ENCODE measurements around the gene PAPPA. TPM values are rescaled to one million over a fixed set of nuclear protein-coding genes. Genes with fewer than 3 reads are reported as not detected.

The PAPPA gene
- total RNA-seq, 2 donors from 2014 or later, result 0.37 to 0.52 TPM

GRCh38 chr9:116207371-116208111 is 54.0 kb downstream of the PAPPA start:
- no peak overlapping the region for H3K27ac Mint-ChIP-seq
- no peaks in the 10 kb centered on the region for H3K4me1 Mint-ChIP-seq
- no peaks in the 10 kb centered on the region for H3K27me3 Mint-ChIP-seq
- H3K9me3 ChIP-seq (ENCODE audit: control insufficient read depth, low read length, poor library complexity, severe bottlenecking), result no peaks in the 10 kb centered on the region
- H3K4me3 Mint-ChIP-seq, result no peak overlapping the region
- DNase-seq, result no peak
- H3K36me3 Mint-ChIP-seq (ENCODE audit: low read depth), result no peaks in the 10 kb centered on the region
- ATAC-seq, result no peak

- ATAC-seq, result no peak
- no peak for DNase-seq
- Mint-ChIP-seq H3K27ac (no peak overlapping the region), H3K36me3 (ENCODE audit: low read depth) (no peaks in the 10 kb centered on the region), H3K4me1 (no peaks in the 10 kb centered on the region), H3K4me3 (no peak overlapping the region), H3K27me3 (no peaks in the 10 kb centered on the region)
- H3K9me3 ChIP-seq (ENCODE audit: control insufficient read depth, low read length, poor library complexity, severe bottlenecking), result no peaks in the 10 kb centered on the region
These were observed 55.0 kb downstream of the PAPPA start for GRCh38 chr9:116208417-116209232.

- DNase-seq, result no peak
- no peak overlapping the region for H3K27ac Mint-ChIP-seq
These were observed 56.0 kb downstream of the PAPPA start for GRCh38 chr9:116209414-116210116.

GRCh38 chr9:116212986-116213692 is 59.5 kb downstream of the PAPPA start:
- Mint-ChIP-seq H3K27ac (no peak overlapping the region), H3K4me3 (no peak overlapping the region), H3K4me1 (no peaks in the 10 kb centered on the region), H3K36me3 (ENCODE audit: low read depth) (no peaks in the 10 kb centered on the region), H3K27me3 (no peaks in the 10 kb centered on the region)
- H3K9me3 ChIP-seq (ENCODE audit: control insufficient read depth, low read length, poor library complexity, severe bottlenecking), result no peaks in the 10 kb centered on the region
- no peak for DNase-seq
- ATAC-seq, result no peak

More at GRCh38 chr9:116209414-116210116, 56.0 kb downstream of the PAPPA start:
- Mint-ChIP-seq H3K27me3 (no peaks in the 10 kb centered on the region), H3K4me1 (no peaks in the 10 kb centered on the region), H3K36me3 (ENCODE audit: low read depth) (no peaks in the 10 kb centered on the region), H3K4me3 (no peak overlapping the region)
- ATAC-seq, result no peak
- no peaks in the 10 kb centered on the region for H3K9me3 ChIP-seq (ENCODE audit: control insufficient read depth, low read length, poor library complexity, severe bottlenecking)

GRCh38 chr9:116213693-116214047 is 60.1 kb downstream of the PAPPA start:
- H3K27me3 Mint-ChIP-seq, result no peaks in the 10 kb centered on the region
- H3K9me3 ChIP-seq (ENCODE audit: control insufficient read depth, low read length, poor library complexity, severe bottlenecking), result no peaks in the 10 kb centered on the region
- H3K4me3 Mint-ChIP-seq, result no peak overlapping the region
- DNase-seq, result no peak
- H3K36me3 Mint-ChIP-seq (ENCODE audit: low read depth), result no peaks in the 10 kb centered on the region
- ATAC-seq, result no peak
- no peak overlapping the region for H3K27ac Mint-ChIP-seq
- H3K4me1 Mint-ChIP-seq, result no peaks in the 10 kb centered on the region

GRCh38 chr9:116218399-116218798 is 64.8 kb downstream of the PAPPA start:
- Mint-ChIP-seq H3K4me1 (no peaks in the 10 kb centered on the region), H3K4me3 (no peak overlapping the region), H3K36me3 (ENCODE audit: low read depth) (no peaks in the 10 kb centered on the region), H3K27me3 (no peaks in the 10 kb centered on the region), H3K27ac (no peak overlapping the region)
- H3K9me3 ChIP-seq (ENCODE audit: control insufficient read depth, low read length, poor library complexity, severe bottlenecking), result no peaks in the 10 kb centered on the region
- DNase-seq, result no peak
- no peak for ATAC-seq

GRCh38 chr9:116219686-116220085 is 66.1 kb downstream of the PAPPA start:
- no peak for DNase-seq
- Mint-ChIP-seq H3K4me1 (no peaks in the 10 kb centered on the region), H3K36me3 (ENCODE audit: low read depth) (peaks cover under 1% of the 10 kb centered on the region), H3K27ac (no peak overlapping the region), H3K4me3 (no peak overlapping the region), H3K27me3 (no peaks in the 10 kb centered on the region)
- no peaks in the 10 kb centered on the region for H3K9me3 ChIP-seq (ENCODE audit: control insufficient read depth, low read length, poor library complexity, severe bottlenecking)
- ATAC-seq, result no peak

GRCh38 chr9:116223926-116224325 is 70.3 kb downstream of the PAPPA start:
- ATAC-seq, result no peak
- no peaks in the 10 kb centered on the region for H3K4me1 Mint-ChIP-seq
- no peaks in the 10 kb centered on the region for H3K27me3 Mint-ChIP-seq
- H3K27ac Mint-ChIP-seq, result no peak overlapping the region
- H3K36me3 Mint-ChIP-seq (ENCODE audit: low read depth), result peaks cover 5% of the 10 kb centered on the region
- no peak overlapping the region for H3K4me3 Mint-ChIP-seq
- DNase-seq, result no peak
- H3K9me3 ChIP-seq (ENCODE audit: control insufficient read depth, low read length, poor library complexity, severe bottlenecking), result no peaks in the 10 kb centered on the region

GRCh38 chr9:116230051-116230632 is 76.6 kb downstream of the PAPPA start:
- Mint-ChIP-seq H3K4me1 (no peaks in the 10 kb centered on the region), H3K27me3 (no peaks in the 10 kb centered on the region), H3K36me3 (ENCODE audit: low read depth) (peaks cover 3% of the 10 kb centered on the region), H3K27ac (no peak overlapping the region), H3K4me3 (no peak overlapping the region)
- H3K9me3 ChIP-seq (ENCODE audit: control insufficient read depth, low read length, poor library complexity, severe bottlenecking), result no peaks in the 10 kb centered on the region
- no peak for DNase-seq
- ATAC-seq, result no peak

GRCh38 chr9:116232424-116233159 is 79.0 kb downstream of the PAPPA start:
- no peak for ATAC-seq
- H3K36me3 Mint-ChIP-seq (ENCODE audit: low read depth), result no peaks in the 10 kb centered on the region
- H3K9me3 ChIP-seq (ENCODE audit: control insufficient read depth, low read length, poor library complexity, severe bottlenecking), result no peaks in the 10 kb centered on the region
- no peaks in the 10 kb centered on the region for H3K27me3 Mint-ChIP-seq
- H3K27ac Mint-ChIP-seq, result no peak overlapping the region
- no peak overlapping the region for H3K4me3 Mint-ChIP-seq
- H3K4me1 Mint-ChIP-seq, result no peaks in the 10 kb centered on the region
- no peak for DNase-seq

GRCh38 chr9:116233160-116233530 is 79.6 kb downstream of the PAPPA start:
- H3K9me3 ChIP-seq (ENCODE audit: control insufficient read depth, low read length, poor library complexity, severe bottlenecking), result no peaks in the 10 kb centered on the region
- Mint-ChIP-seq H3K27me3 (no peaks in the 10 kb centered on the region), H3K4me1 (no peaks in the 10 kb centered on the region), H3K27ac (no peak overlapping the region), H3K36me3 (ENCODE audit: low read depth) (no peaks in the 10 kb centered on the region), H3K4me3 (no peak overlapping the region)
- DNase-seq, result no peak
- no peak for ATAC-seq

GRCh38 chr9:116234081-116234480 is 80.5 kb downstream of the PAPPA start:
- no peaks in the 10 kb centered on the region for H3K27me3 Mint-ChIP-seq
- H3K4me1 Mint-ChIP-seq, result no peaks in the 10 kb centered on the region
- DNase-seq (no peak), ATAC-seq (no peak)
- H3K27ac Mint-ChIP-seq, result no peak overlapping the region
- H3K9me3 ChIP-seq (ENCODE audit: control insufficient read depth, low read length, poor library complexity, severe bottlenecking), result no peaks in the 10 kb centered on the region
- H3K4me3 Mint-ChIP-seq, result no peak overlapping the region
- no peaks in the 10 kb centered on the region for H3K36me3 Mint-ChIP-seq (ENCODE audit: low read depth)

All from T-helper 17 cell (primary cell).